GM12801 (cell line): ENCODE results near the gene CAPN10.

Experiments used
- TF ChIP-seq, protein P1 (sequence below): IDR thresholded peaks from one replicate; pipeline ENCODE4 v1.5.1; 2011; ENCODE audit warnings: control low read depth; ENCODE audit not compliant: insufficient read length; ENCODE audit errors: extremely low read depth

CAPN10 gene

DNA sequence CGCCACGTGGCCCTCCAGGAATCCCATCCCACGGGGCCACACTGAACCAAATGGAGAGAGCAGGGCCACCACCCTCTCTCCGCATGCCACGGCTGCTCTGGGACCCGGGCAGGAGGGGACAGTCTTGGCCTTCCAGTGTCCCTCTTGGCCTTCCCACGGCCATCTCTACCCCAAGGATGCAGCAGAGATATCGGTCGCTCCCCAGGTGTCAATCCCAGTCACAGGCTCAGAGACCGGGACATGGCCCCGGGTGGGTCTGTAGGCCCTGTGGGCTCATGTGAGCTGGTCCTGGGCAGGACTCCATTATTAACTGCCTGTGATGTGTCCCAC is 15.3 kb downstream of the CAPN10 start:
- TF ChIP-seq, protein P1, sequence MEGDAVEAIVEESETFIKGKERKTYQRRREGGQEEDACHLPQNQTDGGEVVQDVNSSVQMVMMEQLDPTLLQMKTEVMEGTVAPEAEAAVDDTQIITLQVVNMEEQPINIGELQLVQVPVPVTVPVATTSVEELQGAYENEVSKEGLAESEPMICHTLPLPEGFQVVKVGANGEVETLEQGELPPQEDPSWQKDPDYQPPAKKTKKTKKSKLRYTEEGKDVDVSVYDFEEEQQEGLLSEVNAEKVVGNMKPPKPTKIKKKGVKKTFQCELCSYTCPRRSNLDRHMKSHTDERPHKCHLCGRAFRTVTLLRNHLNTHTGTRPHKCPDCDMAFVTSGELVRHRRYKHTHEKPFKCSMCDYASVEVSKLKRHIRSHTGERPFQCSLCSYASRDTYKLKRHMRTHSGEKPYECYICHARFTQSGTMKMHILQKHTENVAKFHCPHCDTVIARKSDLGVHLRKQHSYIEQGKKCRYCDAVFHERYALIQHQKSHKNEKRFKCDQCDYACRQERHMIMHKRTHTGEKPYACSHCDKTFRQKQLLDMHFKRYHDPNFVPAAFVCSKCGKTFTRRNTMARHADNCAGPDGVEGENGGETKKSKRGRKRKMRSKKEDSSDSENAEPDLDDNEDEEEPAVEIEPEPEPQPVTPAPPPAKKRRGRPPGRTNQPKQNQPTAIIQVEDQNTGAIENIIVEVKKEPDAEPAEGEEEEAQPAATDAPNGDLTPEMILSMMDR, result no peak

DNA sequence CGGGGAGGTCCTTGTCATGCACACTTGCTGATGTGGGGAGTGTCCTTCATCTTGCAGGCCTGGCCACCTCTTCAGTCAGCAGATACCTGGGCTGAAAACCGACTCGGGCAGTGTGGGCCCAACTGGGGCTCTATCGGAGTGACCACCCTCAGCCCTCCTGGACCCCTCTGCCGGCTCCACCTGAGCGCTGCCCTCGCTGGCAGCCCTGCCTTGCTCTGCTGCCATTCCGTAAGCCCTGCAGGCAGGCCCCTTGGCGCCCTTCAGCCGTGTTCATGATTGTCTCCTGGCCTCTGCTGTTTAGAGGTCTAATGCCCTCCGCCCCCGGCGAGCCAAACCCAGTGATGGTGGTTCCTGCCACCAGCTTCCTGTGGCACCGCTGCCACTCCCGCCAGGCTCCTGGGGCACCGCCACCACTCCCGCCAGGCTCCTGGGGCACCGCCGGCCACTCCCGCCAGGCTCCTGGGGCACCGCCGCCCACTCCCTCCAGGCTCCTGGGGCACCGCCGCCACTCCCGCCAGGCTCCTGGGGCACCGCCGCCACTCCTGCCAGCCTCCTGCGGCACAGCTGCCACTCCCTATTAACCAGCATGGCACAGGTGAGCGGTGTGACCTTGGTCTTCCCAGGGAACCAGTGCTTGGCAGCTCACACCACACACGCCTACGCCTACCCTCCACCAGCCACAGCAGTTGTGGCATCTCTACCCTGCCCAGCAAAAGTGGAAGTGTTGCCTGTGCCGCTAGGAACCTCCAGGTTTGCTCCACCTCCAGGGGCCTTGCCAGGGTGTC is 15.9 kb downstream of the CAPN10 start:
- TF ChIP-seq, protein P1, result no peak

DNA sequence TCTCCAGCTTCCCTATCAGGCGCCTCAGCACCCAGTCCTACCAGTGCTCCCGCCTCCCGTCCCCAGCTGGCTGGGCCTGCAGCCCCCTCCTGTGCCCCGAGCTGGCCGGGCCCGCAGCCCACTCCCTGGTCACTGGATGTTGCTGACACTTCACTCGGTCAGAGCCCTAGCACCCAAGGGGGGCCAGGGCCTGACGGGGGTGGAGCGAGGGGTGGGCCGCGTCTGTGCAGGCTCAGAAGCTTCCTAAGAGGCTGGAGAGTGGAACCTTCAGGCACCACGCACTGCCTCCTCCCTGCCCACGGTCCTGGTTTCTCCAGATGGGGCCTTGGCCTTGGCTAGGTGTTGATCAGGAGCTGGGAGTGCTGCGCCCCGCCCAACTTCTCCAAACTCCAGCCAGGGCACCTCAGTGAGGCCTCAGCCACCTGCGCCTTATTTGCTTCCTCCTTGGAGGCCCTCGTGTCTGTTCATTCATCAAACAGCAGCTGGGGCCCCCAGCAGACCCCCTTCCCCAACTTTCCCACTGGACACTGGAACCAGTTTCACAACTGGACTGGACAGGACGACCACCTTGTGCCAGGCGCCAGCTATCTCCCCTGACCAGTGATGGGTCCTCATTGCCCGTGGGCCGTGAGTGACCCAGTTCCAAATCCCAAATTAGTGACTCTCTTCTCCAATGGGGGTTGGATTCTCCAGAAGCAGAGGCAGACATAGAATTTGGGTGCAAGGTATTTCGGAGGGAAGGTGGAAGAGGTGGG is 16.7 kb downstream of the CAPN10 start:
- TF ChIP-seq, protein P1, result no peak

DNA sequence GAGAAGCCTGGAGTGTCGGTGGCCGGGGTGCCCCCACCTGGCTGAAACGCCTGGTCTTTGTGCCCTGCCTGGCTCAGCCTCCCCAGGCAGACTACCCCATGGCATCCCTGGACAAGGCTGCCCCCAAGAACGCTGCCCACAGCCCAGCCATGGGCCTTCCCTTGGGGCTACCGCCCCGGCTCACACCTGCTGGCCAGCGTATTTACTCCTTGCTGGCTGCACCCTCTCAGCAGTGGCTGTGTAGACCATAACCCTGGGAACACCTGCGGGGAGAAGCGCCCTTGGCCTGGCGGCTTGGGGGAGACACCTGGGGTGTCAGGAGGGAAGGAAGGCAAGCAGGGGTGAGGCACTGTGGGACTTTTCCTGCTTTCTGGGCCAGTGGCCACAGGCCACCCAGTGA is 17.3 kb downstream of the CAPN10 start:
- TF ChIP-seq, protein P1, result no peak

DNA sequence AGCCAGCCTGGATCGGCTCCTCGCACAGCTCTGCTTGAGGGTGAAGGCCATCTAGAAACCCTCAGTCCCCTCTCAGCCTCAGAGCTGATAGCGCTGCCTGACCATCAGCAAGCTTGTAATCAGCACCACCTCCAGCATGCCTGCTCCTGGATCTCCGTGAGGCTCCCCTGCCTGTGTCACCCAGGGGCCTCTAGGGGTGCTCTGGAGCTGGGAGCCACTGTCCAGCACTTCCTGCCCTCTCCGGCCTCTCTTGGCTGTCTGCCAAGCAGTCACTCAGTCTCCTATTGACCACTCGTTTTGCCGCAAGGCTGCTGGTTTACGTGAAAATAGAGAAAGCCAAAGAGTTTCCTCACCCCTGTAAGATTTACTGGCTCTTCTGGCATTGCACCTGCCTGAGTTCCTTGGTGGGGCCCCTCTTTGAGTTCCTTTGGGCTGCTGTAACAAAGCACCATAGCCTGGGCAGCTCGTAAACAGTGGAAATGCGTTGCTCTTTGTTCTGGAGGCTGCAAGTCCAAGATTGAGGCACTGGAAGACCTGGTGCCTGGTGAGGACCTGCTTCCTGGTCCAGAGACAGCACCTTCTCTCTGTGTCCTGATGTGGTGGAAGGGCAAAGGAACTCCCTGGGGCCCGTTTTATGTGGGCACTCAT is 17.9 kb downstream of the CAPN10 start:
- TF ChIP-seq, protein P1, result no peak

DNA sequence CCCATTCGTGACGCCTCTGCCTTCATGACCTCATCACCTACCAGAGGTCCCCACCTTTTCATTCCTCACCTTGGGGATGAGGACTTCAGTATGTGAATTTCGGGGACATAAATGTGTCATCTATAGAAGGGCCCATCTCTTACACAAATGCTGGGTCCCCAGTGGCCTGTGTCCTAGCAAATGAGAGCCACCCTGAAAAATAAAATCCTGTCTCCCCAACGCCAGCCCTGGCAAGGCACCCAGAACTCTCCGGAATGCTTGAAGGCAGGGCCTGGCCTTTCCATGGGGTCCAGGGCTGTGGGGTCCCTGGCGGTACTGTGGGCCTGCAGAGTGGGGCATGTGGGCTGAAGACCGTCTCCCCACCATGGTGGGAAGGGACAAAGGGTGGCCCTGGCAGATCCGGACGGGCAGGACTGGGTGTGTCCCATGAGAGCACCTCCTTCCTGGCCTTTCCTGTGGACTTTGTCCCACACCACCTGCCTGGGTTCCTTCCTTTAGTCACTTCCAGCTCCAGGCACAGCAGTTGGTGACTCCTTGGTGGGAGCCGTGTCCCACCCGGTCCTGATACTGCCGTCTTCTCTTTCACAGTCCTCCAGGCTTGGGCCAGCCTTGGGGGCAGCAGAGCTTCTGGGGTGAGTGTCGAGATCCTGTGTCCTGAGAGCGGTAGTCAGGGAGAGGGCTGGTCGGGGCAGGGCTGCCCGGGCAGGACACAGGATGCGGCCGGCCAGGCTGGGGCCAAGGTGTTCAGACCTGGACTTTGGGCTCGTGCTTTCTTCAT is 18.6 kb downstream of the CAPN10 start:
- TF ChIP-seq, protein P1, result no peak
